ENCODE measurements around the gene KLHL29. TPM values are rescaled to one million over a fixed set of nuclear protein-coding genes. Genes with fewer than 3 reads are reported as not detected.

KLHL29 gene
- total and polyA plus RNA-seq, 9 donors: 3.0 to 6.6 (median 3.9) TPM

- H3K36me3 ChIP-seq: no peaks in the 10 kb centered on the region
- intact Hi-C loops (cut with DNase I): no loop called here
Observed at GRCh38 chr2:23478087-23478932, 93.3 kb downstream of the KLHL29 start.

GRCh38 chr2:23478933-23479683, 94.1 kb downstream of the KLHL29 start:
- no peak overlapping the region for H3K27ac ChIP-seq
- intact Hi-C loops (cut with DNase I): no loop called here

More at GRCh38 chr2:23478087-23478932, 93.3 kb downstream of the KLHL29 start:
- H3K4me3 ChIP-seq: no peak overlapping the region
- H3K27ac ChIP-seq: no peak overlapping the region
- H3K4me1 ChIP-seq (ENCODE audit: insufficient read depth): peaks cover 5% of the 10 kb centered on the region
- H3K9me3 ChIP-seq: no peaks in the 10 kb centered on the region
- no peak for DNase-seq
- TF ChIP-seq CTCF (IDR thresholded peaks at IDR 0.05) (no peak), EP300 (IDR thresholded peaks at IDR 0.05) (no peak), POLR2A (IDR thresholded peaks at IDR 0.05) (no peak)
- 82 to 87% (median 86%) methylated on average over 16 to 17 of the region's 17 CpGs for WGBS, 3 donors
- H3K27me3 ChIP-seq: no peaks in the 10 kb centered on the region

GRCh38 chr2:23480957-23481797, 96.2 kb downstream of the KLHL29 start:
- no peaks in the 10 kb centered on the region for H3K9me3 ChIP-seq
- no peak overlapping the region for H3K4me3 ChIP-seq
- no peaks in the 10 kb centered on the region for H3K36me3 ChIP-seq
- WGBS, 3 donors: 53 to 66% (median 56%) methylated on average over 17 of the region's 17 CpGs
- no peak overlapping the region for H3K27ac ChIP-seq
- peaks cover 6% of the 10 kb centered on the region for H3K4me1 ChIP-seq (ENCODE audit: insufficient read depth)
- TF ChIP-seq EP300 (IDR thresholded peaks at IDR 0.05) (no peak), POLR2A (IDR thresholded peaks at IDR 0.05) (no peak)
- DNase-seq: no peak
- intact Hi-C loops (cut with DNase I): no loop called here
- H3K27me3 ChIP-seq: no peaks in the 10 kb centered on the region

More at GRCh38 chr2:23478933-23479683, 94.1 kb downstream of the KLHL29 start:
- H3K4me1 ChIP-seq (ENCODE audit: insufficient read depth): peaks cover 6% of the 10 kb centered on the region
- H3K36me3 ChIP-seq: no peaks in the 10 kb centered on the region
- 90 to 93% (median 92%) methylated on average over 20 of the region's 20 CpGs for WGBS, 3 donors
- no peaks in the 10 kb centered on the region for H3K9me3 ChIP-seq
- DNase-seq: no peak
- TF ChIP-seq EP300 (IDR thresholded peaks at IDR 0.05): no peak
- TF ChIP-seq POLR2A (IDR thresholded peaks at IDR 0.05): no peak
- TF ChIP-seq CTCF (IDR thresholded peaks at IDR 0.05): no peak
- no peaks in the 10 kb centered on the region for H3K27me3 ChIP-seq
- no peak overlapping the region for H3K4me3 ChIP-seq

- Histone ChIP-seq H3K36me3 (no peaks in the 10 kb centered on the region), H3K27ac (no peak overlapping the region), H3K4me3 (no peak overlapping the region), H3K27me3 (no peaks in the 10 kb centered on the region), H3K9me3 (no peaks in the 10 kb centered on the region), H3K4me1 (ENCODE audit: insufficient read depth) (peaks cover 11% of the 10 kb centered on the region)
- intact Hi-C loops (cut with DNase I): no loop called here
- TF ChIP-seq POLR2A (IDR thresholded peaks at IDR 0.05) (no peak), CTCF (IDR thresholded peaks at IDR 0.05) (no peak), EP300 (IDR thresholded peaks at IDR 0.05) (no peak)
- no peak for DNase-seq
- 90 to 93% (median 92%) methylated on average over 9 of the region's 9 CpGs for WGBS, 3 donors
Observed at GRCh38 chr2:23482188-23482587, 97.2 kb downstream of the KLHL29 start.

All from ovary (tissue), 9 donors.